ENCODE results near the gene MAP2K5.

MAP2K5 gene

DNA sequence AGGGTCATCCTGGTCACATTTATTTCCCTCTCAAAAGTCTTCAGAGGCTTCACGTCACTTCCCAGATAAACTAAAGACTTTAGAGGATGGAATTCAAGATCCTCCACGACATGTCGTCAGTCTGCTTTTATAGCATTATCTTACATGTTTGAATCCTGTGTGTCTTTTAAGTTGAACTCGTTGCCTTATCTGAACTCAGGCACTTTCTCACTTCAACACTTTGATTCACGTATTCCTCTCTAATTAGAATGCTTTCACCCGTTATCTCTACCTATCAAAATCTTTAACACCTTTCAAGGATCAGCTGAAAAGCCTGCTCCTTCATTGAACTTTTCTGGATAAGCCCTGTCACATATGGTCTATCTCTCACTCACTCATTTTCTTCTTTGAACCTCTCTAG lies 97.1 kb downstream of the MAP2K5 start:
- ChIA-PET POLR2A (no interaction called here), CTCF (no interaction called here)
- Histone ChIP-seq H3K9me3 (ENCODE audit: control insufficient read depth, insufficient read depth, low read depth, low read length) (no peaks in the 10 kb centered on the region), H3K36me3 (ENCODE audit: control insufficient read depth in 2 of 2, insufficient read depth in 1 of 2, low read length in 2 of 2) (peaks cover 0 to 3% of the 10 kb centered on the region in 2 experiments; a peak in 1 of 3 replicates), H3K27ac (ENCODE audit: extremely low read depth, low read depth, low read length) (no peak overlapping the region), H3K4me1 (ENCODE audit: control insufficient read depth, insufficient read depth, low read length) (peaks cover 11% of the 10 kb centered on the region), H3K4me3 (ENCODE audit: low read depth, low read length) (no peak overlapping the region)
- TF ChIP-seq ZNF184 (tag by site-specific recombination; IDR thresholded peaks at IDR 0.05) = no peak
- TF ChIP-seq ZNF37A (tag by site-specific recombination; IDR thresholded peaks at IDR 0.05) = no peak

DNA sequence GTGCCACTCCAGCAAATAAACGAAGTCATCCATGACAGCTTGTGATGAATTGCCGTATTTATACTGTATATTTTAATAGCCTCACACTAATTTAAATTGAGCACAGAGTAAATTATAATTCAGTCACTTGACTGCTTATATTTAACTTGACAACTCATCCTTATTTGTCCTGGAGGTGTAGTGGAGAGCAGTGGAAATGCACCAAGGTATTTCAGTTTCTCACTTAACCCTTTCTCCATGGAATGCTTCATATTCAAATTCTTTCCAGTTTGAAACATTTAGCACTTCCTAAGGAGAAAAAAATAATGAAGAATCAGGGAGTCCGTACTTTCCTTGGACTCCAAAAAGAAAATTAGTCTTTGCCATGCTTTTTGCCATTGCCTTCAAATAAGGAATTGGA lies 99.0 kb downstream of the MAP2K5 start:
- Histone ChIP-seq H3K4me3 (ENCODE audit: low read depth, low read length) (no peak overlapping the region), H3K36me3 (ENCODE audit: control insufficient read depth in 2 of 2, insufficient read depth in 1 of 2, low read length in 2 of 2) (no peaks in the 10 kb centered on the region; a peak in 1 of 3 replicates), H3K27ac (ENCODE audit: extremely low read depth, low read depth, low read length) (no peak overlapping the region), H3K4me1 (ENCODE audit: control insufficient read depth, insufficient read depth, low read length) (peaks cover 11% of the 10 kb centered on the region), H3K9me3 (ENCODE audit: control insufficient read depth, insufficient read depth, low read depth, low read length) (no peaks in the 10 kb centered on the region)
- no peak for TF ChIP-seq MZF1 (tag by site-specific recombination; IDR thresholded peaks at IDR 0.05; ENCODE audit: borderline replicate concordance)
- TF ChIP-seq ZNF664 (tag by site-specific recombination; IDR thresholded peaks at IDR 0.05) = 0 out of 2 replicates have a peak, but pooled peaks have one; percentile 9
- POLR2A ChIA-PET = no interaction called here
- CTCF ChIA-PET = no interaction called here

DNA sequence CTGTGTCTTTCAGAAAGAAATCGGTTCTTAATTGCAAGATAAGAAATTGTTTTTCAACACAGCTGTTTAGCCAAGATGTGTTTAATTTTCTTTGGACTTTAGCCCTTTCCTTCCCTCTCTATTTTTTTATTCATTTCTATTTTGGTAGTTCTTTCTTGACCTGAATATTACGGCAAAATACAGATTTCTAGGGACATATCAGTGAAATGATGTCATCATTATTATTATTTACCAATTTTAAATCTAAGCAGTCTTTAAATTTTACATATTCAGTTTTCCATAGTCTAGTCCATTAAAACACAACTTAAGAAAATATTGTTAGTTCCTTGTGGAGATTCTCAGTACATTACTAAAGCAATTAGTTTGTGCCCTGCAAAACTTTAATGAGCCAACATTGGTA lies 104.3 kb downstream of the MAP2K5 start:
- TF ChIP-seq ZEB2 (tag by site-specific recombination; IDR thresholded peaks at IDR 0.05) = no peak
- TF ChIP-seq, protein P1, sequence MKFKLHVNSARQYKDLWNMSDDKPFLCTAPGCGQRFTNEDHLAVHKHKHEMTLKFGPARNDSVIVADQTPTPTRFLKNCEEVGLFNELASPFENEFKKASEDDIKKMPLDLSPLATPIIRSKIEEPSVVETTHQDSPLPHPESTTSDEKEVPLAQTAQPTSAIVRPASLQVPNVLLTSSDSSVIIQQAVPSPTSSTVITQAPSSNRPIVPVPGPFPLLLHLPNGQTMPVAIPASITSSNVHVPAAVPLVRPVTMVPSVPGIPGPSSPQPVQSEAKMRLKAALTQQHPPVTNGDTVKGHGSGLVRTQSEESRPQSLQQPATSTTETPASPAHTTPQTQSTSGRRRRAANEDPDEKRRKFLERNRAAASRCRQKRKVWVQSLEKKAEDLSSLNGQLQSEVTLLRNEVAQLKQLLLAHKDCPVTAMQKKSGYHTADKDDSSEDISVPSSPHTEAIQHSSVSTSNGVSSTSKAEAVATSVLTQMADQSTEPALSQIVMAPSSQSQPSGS (tag by site-specific recombination; IDR thresholded peaks at IDR 0.05; ENCODE audit: low read depth) = peak; percentile 83
- ChIA-PET POLR2A (no interaction called here), CTCF (no interaction called here)
- no peaks in the 10 kb centered on the region for H3K9me3 ChIP-seq (ENCODE audit: control insufficient read depth, insufficient read depth, low read depth, low read length)
- no peak overlapping the region for H3K27ac ChIP-seq (ENCODE audit: extremely low read depth, low read depth, low read length)
- no peak overlapping the region for H3K4me3 ChIP-seq (ENCODE audit: low read depth, low read length)
- H3K4me1 ChIP-seq (ENCODE audit: control insufficient read depth, insufficient read depth, low read length) = peaks cover 1% of the 10 kb centered on the region; the same call in 1 of the 2 replicates
- H3K36me3 ChIP-seq (ENCODE audit: control insufficient read depth in 2 of 2, insufficient read depth in 1 of 2, low read length in 2 of 2) = peaks cover 0 to 10% of the 10 kb centered on the region in 2 experiments; a peak in 1 of 3 replicates

DNA sequence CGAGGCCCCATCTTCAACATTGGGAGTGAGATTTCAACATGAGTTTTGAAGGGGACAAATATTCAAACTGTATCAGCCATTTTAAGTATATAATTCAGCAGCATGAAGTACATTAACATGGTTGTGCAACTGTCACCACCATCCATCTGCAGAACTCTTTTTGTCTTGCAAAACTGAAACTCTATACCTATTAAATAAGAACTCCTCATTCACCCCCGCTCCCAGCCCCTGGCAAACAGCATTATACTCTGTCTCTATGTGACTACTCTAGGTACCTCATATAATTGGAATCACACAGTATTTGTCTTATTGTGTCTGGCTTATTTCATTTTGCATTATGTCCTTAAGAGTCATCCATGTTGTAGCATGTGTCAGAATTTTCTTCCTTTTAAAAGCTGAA lies 110.1 kb downstream of the MAP2K5 start:
- Histone ChIP-seq H3K27ac (ENCODE audit: extremely low read depth, low read depth, low read length) (no peak overlapping the region), H3K4me3 (ENCODE audit: low read depth, low read length) (no peak overlapping the region), H3K36me3 (ENCODE audit: control insufficient read depth in 2 of 2, insufficient read depth in 1 of 2, low read length in 2 of 2) (peaks cover 0 to 9% of the 10 kb centered on the region in 2 experiments; a peak in 1 of 3 replicates), H3K4me1 (ENCODE audit: control insufficient read depth, insufficient read depth, low read length) (no peaks in the 10 kb centered on the region), H3K9me3 (ENCODE audit: control insufficient read depth, insufficient read depth, low read depth, low read length) (peaks cover 2% of the 10 kb centered on the region; the same call in 1 of the 2 replicates)
- ChIA-PET CTCF (no interaction called here), POLR2A (no interaction called here)
- TF ChIP-seq ZNF114 (tag by site-specific recombination; IDR thresholded peaks at IDR 0.05) (no peak), MEIS1 (CRISPR knock-in tag; IDR thresholded peaks at IDR 0.05; ENCODE audit: borderline replicate concordance) (no peak), FEZF1 (tag by site-specific recombination; IDR thresholded peaks at IDR 0.05) (no peak), ZNF341 (tag by site-specific recombination; IDR thresholded peaks at IDR 0.05; ENCODE audit: low read depth) (no peak), ZNF146 (tag by site-specific recombination; IDR thresholded peaks at IDR 0.05) (no peak), OSR2 (tag by site-specific recombination; IDR thresholded peaks at IDR 0.05) (no peak), ZNF510 (tag by site-specific recombination; IDR thresholded peaks at IDR 0.05; ENCODE audit: insufficient replicate concordance) (no peak), HOXA7 (CRISPR knock-in tag; IDR thresholded peaks at IDR 0.05; ENCODE audit: borderline replicate concordance) (no peak), EGR2 (tag by site-specific recombination; IDR thresholded peaks at IDR 0.05; ENCODE audit: low read depth) (no peak), ZNF629 (tag by site-specific recombination; IDR thresholded peaks at IDR 0.05) (no peak), KLF8 (tag by site-specific recombination; IDR thresholded peaks at IDR 0.05) (no peak), BCL11A (tag by site-specific recombination; IDR thresholded peaks at IDR 0.05; ENCODE audit: low read depth) (no peak)
- TF ChIP-seq, protein P2, sequence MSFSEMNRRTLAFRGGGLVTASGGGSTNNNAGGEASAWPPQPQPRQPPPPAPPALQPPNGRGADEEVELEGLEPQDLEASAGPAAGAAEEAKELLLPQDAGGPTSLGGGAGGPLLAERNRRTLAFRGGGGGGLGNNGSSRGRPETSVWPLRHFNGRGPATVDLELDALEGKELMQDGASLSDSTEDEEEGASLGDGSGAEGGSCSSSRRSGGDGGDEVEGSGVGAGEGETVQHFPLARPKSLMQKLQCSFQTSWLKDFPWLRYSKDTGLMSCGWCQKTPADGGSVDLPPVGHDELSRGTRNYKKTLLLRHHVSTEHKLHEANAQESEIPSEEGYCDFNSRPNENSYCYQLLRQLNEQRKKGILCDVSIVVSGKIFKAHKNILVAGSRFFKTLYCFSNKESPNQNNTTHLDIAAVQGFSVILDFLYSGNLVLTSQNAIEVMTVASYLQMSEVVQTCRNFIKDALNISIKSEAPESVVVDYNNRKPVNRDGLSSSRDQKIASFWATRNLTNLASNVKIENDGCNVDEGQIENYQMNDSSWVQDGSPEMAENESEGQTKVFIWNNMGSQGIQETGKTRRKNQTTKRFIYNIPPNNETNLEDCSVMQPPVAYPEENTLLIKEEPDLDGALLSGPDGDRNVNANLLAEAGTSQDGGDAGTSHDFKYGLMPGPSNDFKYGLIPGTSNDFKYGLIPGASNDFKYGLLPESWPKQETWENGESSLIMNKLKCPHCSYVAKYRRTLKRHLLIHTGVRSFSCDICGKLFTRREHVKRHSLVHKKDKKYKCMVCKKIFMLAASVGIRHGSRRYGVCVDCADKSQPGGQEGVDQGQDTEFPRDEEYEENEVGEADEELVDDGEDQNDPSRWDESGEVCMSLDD (tag by site-specific recombination; IDR thresholded peaks at IDR 0.05) = no peak
- TF ChIP-seq, protein P3, sequence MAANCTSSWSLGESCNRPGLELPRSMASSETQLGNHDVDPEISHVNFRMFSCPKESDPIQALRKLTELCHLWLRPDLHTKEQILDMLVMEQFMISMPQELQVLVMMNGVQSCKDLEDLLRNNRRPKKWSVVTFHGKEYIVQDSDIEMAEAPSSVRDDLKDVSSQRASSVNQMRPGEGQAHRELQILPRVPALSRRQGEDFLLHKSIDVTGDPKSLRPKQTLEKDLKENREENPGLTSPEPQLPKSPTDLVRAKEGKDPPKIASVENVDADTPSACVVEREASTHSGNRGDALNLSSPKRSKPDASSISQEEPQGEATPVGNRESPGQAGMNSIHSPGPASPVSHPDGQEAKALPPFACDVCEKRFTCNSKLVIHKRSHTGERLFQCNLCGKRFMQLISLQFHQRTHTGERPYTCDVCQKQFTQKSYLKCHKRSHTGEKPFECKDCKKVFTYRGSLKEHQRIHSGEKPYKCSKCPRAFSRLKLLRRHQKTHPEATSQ (tag by site-specific recombination; IDR thresholded peaks at IDR 0.05) = no peak
- TF ChIP-seq, protein P4, sequence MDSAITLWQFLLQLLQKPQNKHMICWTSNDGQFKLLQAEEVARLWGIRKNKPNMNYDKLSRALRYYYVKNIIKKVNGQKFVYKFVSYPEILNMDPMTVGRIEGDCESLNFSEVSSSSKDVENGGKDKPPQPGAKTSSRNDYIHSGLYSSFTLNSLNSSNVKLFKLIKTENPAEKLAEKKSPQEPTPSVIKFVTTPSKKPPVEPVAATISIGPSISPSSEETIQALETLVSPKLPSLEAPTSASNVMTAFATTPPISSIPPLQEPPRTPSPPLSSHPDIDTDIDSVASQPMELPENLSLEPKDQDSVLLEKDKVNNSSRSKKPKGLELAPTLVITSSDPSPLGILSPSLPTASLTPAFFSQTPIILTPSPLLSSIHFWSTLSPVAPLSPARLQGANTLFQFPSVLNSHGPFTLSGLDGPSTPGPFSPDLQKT (IDR thresholded peaks at IDR 0.05; ENCODE audit: borderline replicate concordance, low read depth, low read length) = no peak
- TF ChIP-seq, protein P5, sequence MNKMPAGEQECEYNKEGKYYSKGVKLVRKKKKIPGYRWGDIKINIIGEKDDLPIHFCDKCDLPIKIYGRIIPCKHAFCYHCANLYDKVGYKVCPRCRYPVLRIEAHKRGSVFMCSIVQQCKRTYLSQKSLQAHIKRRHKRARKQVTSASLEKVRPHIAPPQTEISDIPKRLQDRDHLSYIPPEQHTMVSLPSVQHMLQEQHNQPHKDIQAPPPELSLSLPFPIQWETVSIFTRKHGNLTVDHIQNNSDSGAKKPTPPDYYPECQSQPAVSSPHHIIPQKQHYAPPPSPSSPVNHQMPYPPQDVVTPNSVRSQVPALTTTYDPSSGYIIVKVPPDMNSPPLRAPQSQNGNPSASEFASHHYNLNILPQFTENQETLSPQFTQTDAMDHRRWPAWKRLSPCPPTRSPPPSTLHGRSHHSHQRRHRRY (tag by site-specific recombination; IDR thresholded peaks at IDR 0.05) = no peak
